ENCODE data around the gene OSBPL3.

GRCh38 chr7:24905996-24906770 lies 73.8 kb downstream of the OSBPL3 start:
- TF ChIP-seq CTCF (IDR thresholded peaks at IDR 0.05) (no peak), POLR2A (IDR thresholded peaks at IDR 0.05) (no peak)

Data from body of pancreas (tissue), 4 donors.